Testis (tissue), 2 donors: Measurements from ENCODE around the gene MAP3K20.

Experiments
- POLR2A ChIP-seq: fragments of 450-650 bp; IDR thresholded peaks from one replicate; pipeline ENCODE4 v1.6.1; 2017; ENCODE audit warnings: antibody characterized with exemption, mild to moderate bottlenecking, moderate library complexity
- TF ChIP-seq, protein P1 (sequence below), 3 experiments: fragments of 450-650 bp in 2 of 3; fragments of 200-600 bp in 1 of 3; sonication (generic) in 1 of 3; IDR thresholded peaks; one replicate each; pipeline ENCODE4 v1.5.1; 2016 to 2019; ENCODE audit warnings: antibody characterized with exemption in 3 of 3, mild to moderate bottlenecking in 2 of 3, moderate library complexity in 1 of 3

DNA sequence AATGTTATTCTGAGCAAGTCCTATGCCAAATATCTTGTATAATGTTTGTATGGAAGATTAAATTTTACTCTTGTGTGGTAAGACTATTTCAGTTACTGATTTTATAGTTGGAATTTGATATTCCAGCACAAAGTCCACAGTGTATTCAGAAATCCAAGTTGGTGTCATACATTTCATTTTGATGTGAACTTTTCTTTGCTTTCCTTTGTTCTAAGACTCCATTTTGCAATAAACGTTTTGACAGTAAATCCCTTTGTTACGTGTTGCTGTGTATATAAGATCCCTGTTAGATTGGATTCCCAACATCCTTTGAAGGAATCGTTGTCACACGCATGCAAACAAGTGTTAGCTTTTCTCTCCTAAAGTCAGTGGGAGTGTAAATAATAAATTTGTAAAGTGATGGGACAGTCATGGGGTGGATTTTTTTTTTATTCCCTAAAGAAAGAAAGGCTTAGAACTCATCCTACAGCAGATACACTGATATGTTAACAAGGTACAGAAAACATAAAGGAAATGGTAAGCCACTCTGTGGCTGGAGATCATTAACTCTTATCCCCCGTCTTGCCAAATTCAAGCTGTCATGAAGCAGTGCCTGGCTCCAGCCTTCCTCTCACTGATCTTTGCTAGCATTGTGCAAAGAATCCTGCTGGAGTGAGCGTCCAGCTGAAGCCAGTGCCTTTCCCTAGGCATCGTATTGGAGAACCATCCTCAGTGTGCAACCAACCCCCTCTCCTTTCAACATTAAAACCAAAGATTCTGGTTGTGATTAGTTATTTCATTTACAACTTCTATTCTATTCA, 151.5 kb downstream of the MAP3K20 start:
- TF ChIP-seq, protein P1, sequence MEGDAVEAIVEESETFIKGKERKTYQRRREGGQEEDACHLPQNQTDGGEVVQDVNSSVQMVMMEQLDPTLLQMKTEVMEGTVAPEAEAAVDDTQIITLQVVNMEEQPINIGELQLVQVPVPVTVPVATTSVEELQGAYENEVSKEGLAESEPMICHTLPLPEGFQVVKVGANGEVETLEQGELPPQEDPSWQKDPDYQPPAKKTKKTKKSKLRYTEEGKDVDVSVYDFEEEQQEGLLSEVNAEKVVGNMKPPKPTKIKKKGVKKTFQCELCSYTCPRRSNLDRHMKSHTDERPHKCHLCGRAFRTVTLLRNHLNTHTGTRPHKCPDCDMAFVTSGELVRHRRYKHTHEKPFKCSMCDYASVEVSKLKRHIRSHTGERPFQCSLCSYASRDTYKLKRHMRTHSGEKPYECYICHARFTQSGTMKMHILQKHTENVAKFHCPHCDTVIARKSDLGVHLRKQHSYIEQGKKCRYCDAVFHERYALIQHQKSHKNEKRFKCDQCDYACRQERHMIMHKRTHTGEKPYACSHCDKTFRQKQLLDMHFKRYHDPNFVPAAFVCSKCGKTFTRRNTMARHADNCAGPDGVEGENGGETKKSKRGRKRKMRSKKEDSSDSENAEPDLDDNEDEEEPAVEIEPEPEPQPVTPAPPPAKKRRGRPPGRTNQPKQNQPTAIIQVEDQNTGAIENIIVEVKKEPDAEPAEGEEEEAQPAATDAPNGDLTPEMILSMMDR (IDR thresholded peaks at IDR 0.05): no peak
- TF ChIP-seq POLR2A: no peak
